Activated CD4-positive, alpha-beta T cell treated with anti-CD3 and anti-CD28 coated beads, Interleukin-10, Interleukin-2, amounts not matched to agents 100 ng/mL and 50 ng/mL, durations not matched to agents 16 hours and 8 hours (primary cell): ENCODE data around the gene CCNQ.

Experiments
- DNase-seq: peaks from one replicate; pipeline ENCODE4 v3.0.0-alpha.2; 2020

CCNQ gene

DNA sequence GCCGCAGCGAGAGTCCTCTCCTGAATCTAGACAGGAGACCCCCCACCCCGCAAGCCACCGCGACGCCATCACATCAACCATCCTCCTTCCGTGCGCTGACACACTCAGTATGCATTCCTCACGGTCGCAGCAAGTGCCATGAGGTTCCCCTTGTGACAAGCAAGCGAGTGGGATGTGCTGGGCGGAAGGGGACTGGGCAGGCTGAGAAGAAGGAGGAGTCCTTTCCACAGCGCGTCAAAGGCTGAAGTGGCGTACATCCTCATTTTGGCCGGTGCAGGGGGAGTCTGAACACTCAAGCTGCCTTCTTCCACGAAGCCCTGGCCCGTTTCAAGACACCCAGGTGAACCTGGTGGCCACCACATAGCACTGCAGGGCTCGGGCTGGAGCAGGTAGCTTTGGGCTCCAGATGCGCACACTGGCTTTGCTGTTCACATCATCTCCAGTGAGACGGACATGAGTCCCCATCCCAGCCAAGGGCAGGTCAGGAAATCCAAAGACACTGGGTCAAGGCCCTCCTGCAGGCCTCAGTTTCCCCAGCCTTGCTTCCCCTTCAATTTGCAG lies 30.4 kb downstream of the CCNQ start:
- DNase-seq = no peak

DNA sequence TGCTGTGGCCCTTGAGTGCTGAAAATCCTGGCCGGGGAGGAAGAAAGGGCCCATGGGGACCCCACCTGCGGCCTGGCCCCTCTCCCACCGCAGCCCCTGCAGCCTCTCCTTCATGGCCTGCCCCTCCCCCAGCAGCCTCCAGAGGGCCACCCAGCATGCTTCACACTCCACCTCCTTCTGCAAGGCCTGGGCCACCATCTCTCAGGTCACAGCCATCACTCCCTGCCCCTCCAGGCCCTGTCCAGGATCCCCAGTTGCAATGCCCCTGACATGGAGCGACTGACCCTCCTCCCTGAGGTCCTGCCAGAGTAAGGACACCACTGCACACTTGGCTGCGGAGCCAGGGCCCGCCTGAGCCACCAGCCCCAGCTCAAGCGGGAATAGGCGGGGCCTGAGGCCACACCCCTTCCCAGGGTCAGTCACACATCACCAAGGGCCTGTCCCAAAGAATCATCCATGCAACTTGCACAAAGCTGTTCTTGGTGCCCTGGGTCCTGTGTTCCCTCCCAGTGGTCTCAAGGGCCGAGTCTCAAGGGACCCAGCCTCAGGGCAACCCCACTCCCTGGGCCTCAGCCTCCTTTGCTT lies 32.9 kb downstream of the CCNQ start:
- DNase-seq = no peak

DNA sequence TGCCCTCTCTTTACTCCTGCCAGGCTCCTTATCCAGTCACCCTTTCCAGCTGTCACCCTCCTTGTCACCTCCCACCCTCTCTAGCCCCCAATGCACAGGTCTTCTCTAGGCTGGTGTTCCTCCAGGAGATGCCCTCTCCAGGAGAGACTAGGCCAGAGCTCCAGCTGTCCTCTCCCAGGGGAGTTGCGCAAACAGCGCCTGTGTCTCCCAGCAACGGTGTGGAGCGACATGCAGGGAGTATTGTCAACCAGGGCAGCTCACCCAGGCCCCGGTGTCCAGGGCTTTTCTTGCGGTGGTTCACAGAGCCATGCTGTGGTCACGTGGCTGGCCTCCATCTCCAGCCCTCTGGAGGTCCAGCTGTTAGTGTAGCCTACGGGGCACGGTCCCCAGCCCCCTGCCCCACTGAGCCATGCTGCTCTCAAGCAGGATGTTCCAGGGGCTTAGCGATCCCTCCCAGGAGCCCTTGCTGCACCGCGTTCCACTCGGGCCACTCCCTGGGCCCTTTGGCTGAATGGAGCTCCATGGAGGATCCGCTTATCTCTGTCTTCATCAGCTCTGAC lies 34.8 kb downstream of the CCNQ start:
- DNase-seq = no peak

DNA sequence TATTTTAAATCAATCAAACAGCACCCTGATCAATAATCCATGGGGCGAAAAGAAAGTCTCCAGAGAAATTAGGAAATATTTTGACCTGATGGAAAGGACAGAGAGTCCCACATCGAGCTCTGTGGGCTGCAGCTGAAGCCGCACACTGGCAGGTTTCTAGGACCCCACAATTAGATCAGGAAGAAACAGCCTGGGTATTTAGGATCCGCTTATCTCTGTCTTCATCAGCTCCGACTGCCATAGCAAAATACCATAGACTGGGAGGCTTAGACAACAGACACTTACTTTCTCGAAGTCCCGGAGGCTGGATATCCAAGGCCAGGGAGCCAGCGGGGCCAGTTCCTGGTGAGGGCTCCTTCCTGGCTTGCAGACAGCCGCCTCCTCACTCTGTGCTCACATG lies 36.4 kb downstream of the CCNQ start:
- DNase-seq = no peak

DNA sequence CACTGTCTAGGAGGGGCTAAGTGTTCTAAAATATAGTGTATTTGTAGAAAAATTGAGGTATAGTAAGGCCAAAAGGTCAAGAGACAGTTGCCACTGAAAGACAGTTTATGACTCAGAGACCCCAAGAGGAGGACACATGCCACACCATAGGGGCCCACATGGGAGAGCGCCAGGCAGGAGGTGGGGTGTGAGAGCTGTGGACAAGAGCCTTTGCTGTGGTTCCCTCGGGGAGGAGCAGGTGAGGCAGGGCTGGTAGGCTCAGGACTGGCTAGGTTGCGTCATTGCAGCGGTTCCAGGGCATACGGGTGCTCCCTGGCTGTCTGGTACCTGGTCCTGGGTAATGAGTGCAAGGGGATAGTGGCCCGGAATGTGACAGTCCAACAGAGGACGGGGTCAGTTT lies 37.6 kb downstream of the CCNQ start:
- DNase-seq = no peak

DNA sequence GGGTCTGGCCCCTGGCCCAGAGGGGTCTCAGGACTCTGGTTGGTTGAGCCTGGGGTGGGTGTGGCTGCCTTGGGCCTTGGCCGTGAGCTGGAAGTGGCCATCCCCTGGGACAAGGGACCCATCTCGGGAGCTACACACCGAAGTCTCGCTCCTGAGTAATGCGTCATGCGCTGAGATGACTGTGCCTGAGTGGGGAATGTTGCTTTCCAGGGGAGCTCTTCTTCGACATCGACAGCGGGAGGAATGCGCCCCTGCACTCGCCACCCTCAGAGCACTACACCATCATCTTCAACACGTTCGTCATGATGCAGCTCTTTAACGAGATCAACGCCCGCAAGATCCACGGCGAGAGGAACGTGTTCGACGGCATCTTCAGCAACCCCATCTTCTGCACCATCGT lies 38.5 kb downstream of the CCNQ start:
- DNase-seq = no peak

DNA sequence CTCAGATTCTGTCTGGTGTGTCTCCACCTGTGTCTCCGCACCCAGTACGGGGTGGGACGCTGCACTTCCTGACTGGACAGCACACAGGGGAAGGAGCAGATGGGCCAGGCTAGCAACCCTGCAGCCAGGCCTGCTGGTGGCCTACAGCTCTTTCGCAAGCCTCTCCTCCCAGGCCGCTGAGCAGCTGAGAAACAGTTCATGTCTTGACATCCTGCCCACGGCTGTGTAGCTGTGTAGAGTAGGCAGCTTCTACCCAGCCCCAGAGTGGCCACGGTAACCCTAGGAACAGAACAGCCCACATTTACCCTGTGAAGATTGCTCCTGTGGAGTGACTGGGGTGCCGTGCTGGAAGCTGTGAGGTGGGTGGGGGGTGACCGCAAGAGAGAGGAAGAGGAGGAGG lies 38.9 kb downstream of the CCNQ start:
- no peak for DNase-seq

DNA sequence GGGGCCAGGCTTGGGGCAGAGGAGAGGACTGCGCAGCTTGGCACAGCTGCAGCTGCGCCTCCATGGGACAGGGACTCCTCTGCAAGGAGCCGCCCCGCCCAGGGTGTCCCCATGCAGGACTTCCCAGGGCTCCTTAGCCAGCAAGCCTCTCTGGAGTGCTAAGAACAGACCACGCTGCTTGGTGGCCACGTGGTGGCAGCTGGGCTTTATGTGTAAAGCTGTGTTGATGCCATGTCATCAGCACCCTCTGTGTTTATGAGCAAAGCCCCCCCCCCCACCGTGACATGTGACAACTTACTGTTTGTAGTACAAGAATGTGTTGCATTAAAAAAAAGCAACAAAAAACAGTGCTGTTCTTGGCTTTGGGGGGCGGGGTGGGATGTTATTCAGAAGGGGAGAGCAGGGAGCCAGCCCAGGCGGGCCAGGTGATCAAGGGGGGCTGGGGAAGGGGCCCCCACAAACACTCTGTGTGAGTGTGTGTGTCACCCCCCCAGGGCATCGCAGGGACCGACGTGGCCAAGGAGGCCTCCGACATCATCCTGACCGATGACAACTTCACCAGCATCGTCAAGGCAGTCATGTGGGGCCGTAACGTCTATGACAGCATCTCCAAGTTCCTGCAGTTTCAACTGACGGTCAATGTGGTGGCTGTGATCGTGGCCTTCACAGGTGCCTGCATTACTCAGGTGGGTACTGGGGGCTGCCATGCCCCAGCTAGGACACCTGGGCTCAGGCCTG lies 41.2 kb downstream of the CCNQ start:
- no peak for DNase-seq

DNA sequence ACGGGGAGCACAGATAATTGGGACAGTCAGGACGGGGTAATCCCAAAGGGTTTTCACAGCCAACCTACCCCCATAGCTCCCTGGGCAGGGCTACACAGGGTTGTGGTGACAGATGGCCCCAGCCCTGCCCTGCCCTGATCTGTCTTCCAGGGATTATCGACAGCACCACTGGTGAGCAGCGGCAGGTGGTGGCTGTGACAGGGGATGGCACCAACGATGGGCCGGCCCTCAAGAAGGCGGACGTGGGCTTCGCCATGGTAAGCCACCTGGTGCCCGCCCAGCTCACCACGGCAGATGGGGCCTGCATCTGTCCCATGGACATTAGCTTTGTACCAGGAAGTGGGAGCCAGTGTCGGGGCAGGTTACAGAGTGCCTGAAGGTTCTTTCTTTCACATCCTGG lies 42.2 kb downstream of the CCNQ start:
- no peak for DNase-seq

DNA sequence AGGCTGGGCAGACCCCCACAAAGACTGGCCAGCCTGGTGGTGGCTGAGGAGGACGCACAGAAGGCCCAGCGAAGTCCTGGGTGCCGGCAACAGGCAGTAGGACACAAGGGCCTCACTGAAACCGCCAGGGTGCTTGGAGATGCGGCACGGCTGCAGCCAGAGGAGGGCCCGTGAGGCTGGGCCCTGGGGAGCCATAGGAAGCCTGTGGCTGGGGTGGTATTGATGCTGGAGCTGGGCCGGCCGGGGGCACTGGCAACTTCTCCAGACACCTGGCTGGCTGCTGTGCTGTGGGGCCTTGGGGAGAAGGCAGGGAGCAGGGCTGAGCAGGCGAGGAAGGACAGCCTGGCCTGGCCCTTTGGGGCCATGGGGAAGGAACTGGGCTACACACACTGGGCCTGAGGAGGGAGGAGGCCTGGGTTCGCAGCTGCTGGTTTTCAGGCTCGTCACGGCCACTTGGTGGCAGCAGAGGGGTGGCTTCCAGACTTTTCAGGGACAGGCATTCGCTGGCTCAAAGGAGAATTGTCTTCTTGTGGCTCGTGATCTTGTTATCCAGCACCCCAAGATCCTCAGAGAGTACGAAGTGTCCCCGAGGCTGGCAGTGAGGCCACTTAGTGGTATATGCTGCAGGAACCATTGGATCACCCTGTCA lies 44.3 kb downstream of the CCNQ start:
- DNase-seq = peak; percentile 63

DNA sequence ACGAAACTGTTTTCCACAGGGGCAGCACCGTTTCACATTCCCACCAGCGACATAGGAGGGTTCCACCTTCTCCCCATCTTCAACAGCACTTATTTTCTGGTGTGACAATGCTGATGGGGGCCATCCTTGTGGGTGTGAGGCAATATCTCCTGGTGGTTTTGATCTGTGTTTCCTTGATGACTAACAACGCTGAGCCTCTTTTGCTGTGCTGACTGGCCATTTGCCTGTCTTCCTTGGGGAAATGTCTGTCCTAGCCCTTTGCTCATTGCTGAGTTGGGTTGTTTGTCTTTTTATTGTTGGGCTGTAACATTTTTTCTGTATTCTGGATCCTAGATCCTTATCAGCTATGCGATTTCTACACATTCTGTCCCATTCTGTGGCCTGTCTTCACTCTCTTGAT lies 47.8 kb downstream of the CCNQ start:
- no peak for DNase-seq

DNA sequence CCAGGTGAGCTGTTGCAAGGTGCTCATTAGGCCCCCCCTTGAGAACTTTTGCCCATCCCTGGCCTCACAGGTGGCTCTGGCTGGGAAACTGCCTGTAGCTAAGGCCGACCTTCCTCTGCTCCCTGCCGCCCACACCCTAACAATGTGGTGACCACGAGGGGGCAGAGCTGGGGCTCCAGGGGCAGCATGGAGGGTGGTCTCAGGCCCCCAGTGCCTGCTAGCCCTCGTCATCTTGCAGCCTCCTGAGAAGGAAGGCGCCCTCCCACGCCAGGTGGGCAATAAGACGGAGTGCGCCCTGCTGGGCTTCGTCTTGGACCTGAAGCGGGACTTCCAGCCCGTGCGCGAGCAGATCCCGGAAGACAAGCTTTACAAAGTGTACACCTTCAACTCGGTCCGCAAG lies 49.1 kb downstream of the CCNQ start:
- DNase-seq = no peak

DNA sequence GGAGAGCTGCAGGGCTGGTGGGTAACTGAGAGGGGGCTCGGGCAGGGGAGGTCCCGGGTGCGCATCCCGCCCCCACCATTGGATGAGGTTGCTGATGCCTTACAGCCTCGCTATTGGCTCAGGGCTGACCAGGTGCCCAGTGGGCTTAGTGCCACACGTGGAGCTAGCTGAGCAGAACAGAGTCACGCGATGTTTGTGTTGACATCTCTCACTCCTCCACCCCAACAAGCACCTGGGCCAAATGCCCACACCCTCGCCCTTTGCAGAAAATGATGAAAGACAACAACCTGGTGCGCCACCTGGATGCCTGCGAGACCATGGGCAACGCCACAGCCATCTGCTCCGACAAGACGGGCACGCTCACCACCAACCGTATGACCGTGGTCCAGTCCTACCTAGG lies 49.7 kb downstream of the CCNQ start:
- no peak for DNase-seq

DNA sequence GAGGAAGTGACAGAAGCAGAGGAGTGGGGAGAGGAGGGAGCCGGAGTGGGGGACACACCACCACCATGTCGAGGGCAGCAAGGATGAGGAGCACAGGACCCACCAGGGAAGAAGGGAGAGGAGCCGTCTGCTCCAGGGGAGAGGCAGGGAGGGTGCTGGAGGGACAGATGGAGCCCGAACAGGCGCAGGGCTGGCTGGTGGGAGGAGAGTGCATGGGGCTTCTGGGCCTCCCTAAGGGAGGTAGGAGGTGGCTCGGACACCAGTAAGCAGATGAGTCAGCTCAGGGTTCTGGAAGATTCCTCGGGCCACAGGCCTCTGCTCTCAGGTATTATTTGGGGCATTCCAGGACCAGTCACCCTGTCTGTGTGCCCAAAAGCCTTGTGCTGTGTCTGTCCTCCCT lies 51.7 kb downstream of the CCNQ start:
- DNase-seq = no peak

DNA sequence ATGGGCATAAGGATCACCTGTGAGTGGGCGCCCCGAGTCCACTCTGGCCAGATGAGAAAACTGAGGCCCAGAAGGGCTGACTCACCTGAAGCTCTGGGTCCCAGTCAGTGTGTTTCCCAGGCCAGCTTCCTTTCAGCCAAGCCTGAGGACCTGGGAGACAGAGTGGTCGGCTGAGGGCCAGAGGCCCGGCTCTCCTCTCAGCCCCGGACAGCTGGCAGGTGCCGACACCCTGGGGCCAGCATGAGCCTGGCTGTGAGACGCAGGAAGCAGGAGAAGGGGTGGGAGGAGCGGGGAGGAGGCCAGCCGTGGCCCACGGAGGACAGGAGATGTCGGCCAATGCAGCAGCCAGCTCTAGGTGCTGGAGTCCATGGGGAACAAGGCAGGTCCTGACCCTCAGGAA lies 52.6 kb downstream of the CCNQ start:
- no peak for DNase-seq

DNA sequence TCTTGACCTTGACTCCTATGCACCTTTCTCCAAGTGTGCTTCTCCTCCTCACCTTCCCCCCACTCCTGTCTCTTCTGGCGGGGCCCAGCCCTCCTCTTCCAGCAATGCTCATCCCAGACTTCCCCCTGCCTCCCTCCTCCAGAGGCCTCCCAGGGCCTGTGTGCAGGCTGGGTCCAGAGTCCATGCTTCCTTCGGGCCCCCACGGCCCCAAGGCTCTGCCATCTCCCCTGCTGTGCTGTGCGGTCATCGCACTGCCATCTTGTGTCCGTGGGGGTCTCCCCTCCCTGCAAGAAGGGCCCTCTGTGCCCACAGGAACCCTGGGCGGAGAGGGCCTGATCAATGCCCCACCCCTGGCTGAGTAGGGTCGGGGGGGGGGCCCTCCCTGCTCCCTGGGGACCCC lies 54.2 kb downstream of the CCNQ start:
- no peak for DNase-seq

DNA sequence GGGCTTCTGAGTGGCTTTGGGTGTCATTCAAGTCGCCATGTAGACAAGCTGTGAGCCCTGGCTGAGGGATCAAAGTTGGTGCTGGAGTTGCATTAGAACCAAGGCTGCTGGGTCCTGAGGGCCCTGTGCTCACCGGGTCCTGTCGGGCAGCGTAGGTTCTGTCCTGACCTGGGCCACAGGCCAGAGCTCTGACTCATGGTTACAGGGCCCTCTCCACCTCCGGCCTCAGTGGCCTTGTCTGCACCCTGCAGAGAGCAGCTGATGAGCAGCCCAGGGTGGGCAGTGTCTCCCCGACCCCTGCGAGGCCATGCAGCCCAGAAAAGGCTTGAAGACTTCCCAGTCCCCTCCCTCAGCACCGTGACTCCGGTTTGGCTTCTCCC lies 59.0 kb downstream of the CCNQ start:
- DNase-seq = no peak

DNA sequence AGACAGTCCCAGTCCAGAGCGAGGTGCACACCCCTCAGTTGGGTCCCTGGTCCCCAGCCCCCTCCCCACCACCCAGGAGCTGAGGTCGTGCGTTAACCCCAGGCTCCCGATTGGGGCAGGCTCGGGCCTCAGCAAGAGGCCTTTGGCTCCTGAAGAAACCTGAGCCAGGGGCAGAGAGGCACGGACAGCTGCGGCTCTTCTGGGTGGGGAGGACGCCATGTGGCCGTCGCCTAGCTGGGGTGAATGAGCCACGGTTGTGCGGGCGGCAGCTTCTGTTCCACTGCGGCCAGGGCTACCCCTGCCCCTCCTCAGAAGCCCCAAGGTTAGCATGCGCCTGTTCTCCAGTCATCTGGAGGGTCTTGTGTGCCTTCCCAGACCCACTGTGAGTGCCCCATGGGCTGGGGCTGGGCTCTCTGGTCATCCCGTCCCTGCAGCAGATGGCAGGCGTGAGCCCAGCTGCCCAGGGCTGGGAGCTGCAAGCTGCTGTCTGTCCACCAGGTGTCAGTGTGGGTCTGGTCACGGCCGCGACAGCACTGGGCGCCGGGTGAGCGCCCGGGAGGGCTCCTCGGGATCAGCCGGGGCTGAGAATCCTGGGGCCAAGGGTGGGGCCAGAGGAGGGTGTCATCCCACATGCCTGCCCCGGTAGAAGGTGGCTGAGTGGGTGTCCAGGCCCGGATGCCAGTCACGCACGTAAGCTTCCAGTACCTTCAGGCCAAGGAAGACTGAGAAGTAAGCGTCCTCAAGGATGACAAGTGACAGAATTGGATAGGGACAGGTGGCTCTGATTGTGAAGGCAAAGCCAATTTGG lies 59.6 kb downstream of the CCNQ start:
- peak; percentile 68 for DNase-seq

DNA sequence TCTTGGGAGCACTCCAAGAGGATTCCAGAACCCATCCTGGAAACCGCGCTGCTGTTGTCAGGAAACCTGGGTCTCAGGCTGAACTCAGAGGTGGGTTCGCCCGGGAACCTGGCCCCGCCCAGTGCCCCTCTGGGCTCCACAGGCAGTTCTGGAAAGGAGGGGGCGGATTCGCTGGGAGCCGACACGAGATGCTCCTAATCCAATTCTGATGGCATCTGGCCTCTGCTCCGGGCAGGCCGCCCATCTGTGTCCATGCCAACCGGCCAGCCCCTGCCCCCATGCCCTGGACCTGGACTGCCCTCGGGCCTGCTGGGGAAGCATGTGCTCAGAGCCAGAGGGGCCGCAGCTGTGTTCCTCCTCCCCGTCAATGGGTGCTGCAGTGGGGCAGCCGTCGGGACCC lies 60.5 kb downstream of the CCNQ start:
- DNase-seq = no peak
